H1 (cell line): Measurements from ENCODE around the gene ATG2B. TPM values are rescaled to one million over a fixed set of nuclear protein-coding genes. Genes with fewer than 3 reads are reported as not detected.

Source experiments
- CTCF ChIA-PET: fragments of 300-600 bp; sonication (Branson Sonifier 250); formaldehyde crosslinking; loops from one replicate; lab custom pipeline; 2021; ENCODE audit not compliant: partially characterized antibody; lab: Charles Lee
- POLR2A ChIA-PET: fragments of 300-600 bp; sonication (Branson Sonifier 250); formaldehyde crosslinking; loops from one replicate; lab custom pipeline; 2021; ENCODE audit warnings: inconsistent platforms; ENCODE audit not compliant: partially characterized antibody; lab: Charles Lee
- DNase-seq, 2 experiments: peaks; one replicate each; pipeline versions ENCODE4 v3.0.0 to v3.0.0-alpha.2; 2010 to 2022; ENCODE audit warnings: low spot score in 2 of 2, low read depth in 1 of 2, mixed read lengths in 1 of 2
- FAIRE-seq: peaks from 2 replicates; lab custom pipeline; 2011; peaks lifted over from hg19 to GRCh38; lab: Jason Lieb, UNC
- H2AFZ ChIP-seq: 2 replicates; pipeline ENCODE4 v1.8.1; 2012; ENCODE audit warnings: low read length, inconsistent platforms
- H2AK5ac ChIP-seq: 2 replicates; pipeline ENCODE4 v1.6.1; 2013; ENCODE audit warnings: low read depth, low read length
- H2BK120ac ChIP-seq: replicated peaks from 2 replicates; pipeline ENCODE3; 2013; ENCODE audit warnings: low read depth, low read length, inconsistent platforms
- H2BK12ac ChIP-seq: 2 replicates; pipeline ENCODE4 v1.6.1; 2013; ENCODE audit warnings: low read depth, low read length
- H2BK15ac ChIP-seq: 2 replicates; pipeline ENCODE4 v1.6.1; 2013; ENCODE audit warnings: low read length
- H2BK20ac ChIP-seq: 2 replicates; pipeline ENCODE4 v1.6.1; 2013; ENCODE audit warnings: low read length
- H2BK5ac ChIP-seq: 2 replicates; pipeline ENCODE4 v1.6.1; 2013; ENCODE audit warnings: low read depth, low read length
- H3K14ac ChIP-seq: 2 replicates; pipeline ENCODE4 v1.6.1; 2013; ENCODE audit warnings: inconsistent platforms; ENCODE audit not compliant: insufficient read length
- H3K18ac ChIP-seq: 2 replicates; pipeline ENCODE4 v1.6.1; 2013; ENCODE audit warnings: low read length; ENCODE audit errors: extremely low read depth
- H3K23ac ChIP-seq: 2 replicates; pipeline ENCODE4 v1.6.1; 2013; ENCODE audit warnings: inconsistent platforms; ENCODE audit not compliant: insufficient read length
- H3K23me2 ChIP-seq: 2 replicates; pipeline ENCODE4 v1.6.1; 2013; ENCODE audit warnings: low read depth, low read length
- H3K27ac ChIP-seq: 2 replicates; pipeline ENCODE4 v1.6.1; 2011; ENCODE audit warnings: low read depth, low read length, inconsistent platforms
- H3K27me3 ChIP-seq, 4 experiments: replicated peaks in 1 of 4; 1 replicate in 1 of 4; 2 replicates in 3 of 4; pipeline versions ENCODE4 v1.6.1 to v1.8.1; 2011 to 2013; ENCODE audit warnings: low read length in 3 of 4, mild to moderate bottlenecking in 3 of 4, inconsistent platforms in 2 of 4, mixed read lengths in 2 of 4, moderate library complexity in 1 of 4; ENCODE audit not compliant: control insufficient read depth in 3 of 4, insufficient read depth in 3 of 4; ENCODE audit errors: extremely low read depth in 1 of 4
- H3K36me3 ChIP-seq, 4 experiments: 2 replicates each; pipeline versions ENCODE4 v1.6.1 to v1.8.1; 2011 to 2013; ENCODE audit warnings: mild to moderate bottlenecking in 4 of 4, low read length in 3 of 4, moderate library complexity in 2 of 4, control low read depth in 1 of 4, inconsistent platforms in 1 of 4; ENCODE audit not compliant: insufficient read depth in 4 of 4, control insufficient read depth in 2 of 4
- H3K4ac ChIP-seq: replicated peaks from 2 replicates; pipeline ENCODE3; 2013; ENCODE audit warnings: low read length, low read depth, mixed read lengths, inconsistent platforms; ENCODE audit not compliant: insufficient read length
- H3K4me1 ChIP-seq, 4 experiments: replicated peaks in 1 of 4; 1 replicate in 1 of 4; 2 replicates in 3 of 4; pipeline versions ENCODE4 v1.6.1 to v1.8.1; 2011 to 2013; ENCODE audit warnings: low read length in 3 of 4, inconsistent platforms in 2 of 4, mixed read lengths in 1 of 4; ENCODE audit not compliant: insufficient read depth in 4 of 4, control insufficient read depth in 3 of 4
- H3K4me2 ChIP-seq, 2 experiments: 2 replicates each; pipeline versions ENCODE4 v1.6.1 to v1.8.1; 2011 to 2013; ENCODE audit warnings: low read depth in 2 of 2, low read length in 2 of 2, control low read depth in 1 of 2, inconsistent platforms in 1 of 2, mild to moderate bottlenecking in 1 of 2; ENCODE audit not compliant: insufficient read depth in 1 of 2
- H3K4me3 ChIP-seq, 4 experiments: fragments of 200-600, 300-600 bp in 1 of 4; sonication (generic), shearing (Covaris generic), sonication (Bioruptor Twin) in 1 of 4; 2 replicates each; pipeline versions ENCODE4 v1.5.1 to v1.8.1; 2011 to 2016; ENCODE audit warnings: low read length in 4 of 4, low read depth in 3 of 4, control low read depth in 2 of 4, inconsistent platforms in 2 of 4, mild to moderate bottlenecking in 2 of 4, mixed read lengths in 1 of 4, moderate library complexity in 1 of 4; ENCODE audit not compliant: insufficient read depth in 2 of 4; ENCODE audit errors: extremely low read depth in 1 of 4
- H3K56ac ChIP-seq: replicated peaks from 2 replicates; pipeline ENCODE3; 2013; ENCODE audit warnings: low read depth, mild to moderate bottlenecking, mixed read lengths, low read length, inconsistent platforms; ENCODE audit not compliant: insufficient read length
- H3K79me1 ChIP-seq: 2 replicates; pipeline ENCODE4 v1.6.1; 2013; ENCODE audit warnings: low read depth, low read length, control low read depth
- H3K79me2 ChIP-seq, 2 experiments: 2 replicates each; pipeline versions ENCODE4 v1.6.1 to v1.8.1; 2012 to 2013; ENCODE audit warnings: low read length in 2 of 2, mild to moderate bottlenecking in 2 of 2, inconsistent platforms in 1 of 2; ENCODE audit not compliant: insufficient read depth in 2 of 2, control insufficient read depth in 1 of 2
- H3K9ac ChIP-seq, 4 experiments: replicated peaks in 1 of 4; 1 replicate in 1 of 4; 2 replicates in 3 of 4; pipeline versions ENCODE4 v1.6.1 to v1.8.1; 2011 to 2013; ENCODE audit warnings: low read depth in 3 of 4, low read length in 3 of 4, control low read depth in 2 of 4, mild to moderate bottlenecking in 2 of 4, moderate library complexity in 2 of 4, inconsistent platforms in 1 of 4; ENCODE audit errors: extremely low read depth in 1 of 4
- H3K9me3 ChIP-seq, 2 experiments: 2 replicates each; pipeline versions ENCODE4 v1.6.1 to v1.8.1; 2012 to 2013; ENCODE audit warnings: mild to moderate bottlenecking in 2 of 2, moderate library complexity in 2 of 2, control low read depth in 1 of 2, inconsistent platforms in 1 of 2, low read depth in 1 of 2, low read length in 1 of 2, mixed read lengths in 1 of 2; ENCODE audit not compliant: insufficient read depth in 2 of 2
- H4K20me1 ChIP-seq, 2 experiments: replicated peaks in 1 of 2; 2 replicates each; pipeline versions ENCODE3 to v1.8.1; 2011 to 2013; ENCODE audit warnings: inconsistent platforms in 2 of 2, low read length in 2 of 2, mild to moderate bottlenecking in 1 of 2; ENCODE audit not compliant: insufficient read depth in 2 of 2, control insufficient read depth in 1 of 2
- H4K5ac ChIP-seq: 2 replicates; pipeline ENCODE4 v1.6.1; 2013; ENCODE audit warnings: low read length, low read depth, mixed read lengths, inconsistent platforms; ENCODE audit not compliant: insufficient read length
- H4K8ac ChIP-seq: 2 replicates; pipeline ENCODE4 v1.8.0; 2013; ENCODE audit warnings: mild to moderate bottlenecking, moderate library complexity, low read length, inconsistent platforms; ENCODE audit not compliant: insufficient read depth; ENCODE audit errors: extremely low read depth
- H4K91ac ChIP-seq: replicated peaks from 2 replicates; pipeline ENCODE3; 2013; ENCODE audit warnings: low read length, mixed read lengths, inconsistent platforms; ENCODE audit not compliant: insufficient read length
- ATF3 ChIP-seq: IDR thresholded peaks from 2 replicates; pipeline ENCODE4 v1.6.1; 2011; ENCODE audit warnings: low read depth, mild to moderate bottlenecking, low read length; ENCODE audit not compliant: insufficient read depth
- CBX5 ChIP-seq: fragments of 300-800, 300-1000 bp; sonication (generic); IDR thresholded peaks from 2 replicates; pipeline ENCODE4 v1.7.1; 2016; ENCODE audit warnings: antibody characterized with exemption, low read length, low read depth
- FOSL1 ChIP-seq: IDR thresholded peaks from 2 replicates; pipeline ENCODE4 v1.6.1; 2011; ENCODE audit warnings: mild to moderate bottlenecking, low read depth, low read length, moderate library complexity; ENCODE audit not compliant: insufficient read depth
- NRF1 ChIP-seq: IDR thresholded peaks from 2 replicates; pipeline ENCODE4 v1.6.1; 2011; ENCODE audit warnings: mild to moderate bottlenecking, low read depth, low read length, improper control_type of control experiment
- TCF12 ChIP-seq: IDR thresholded peaks from 2 replicates; pipeline ENCODE4 v1.6.1; 2011; ENCODE audit warnings: low read depth, mild to moderate bottlenecking, low read length
- WGBS, 2 experiments: shearing (Covaris generic) in 1 of 2; methylation state at CpG; one replicate each; pipeline versions ENCODE4 v1.1.6 to v1.1.7; 2013 to 2015; ENCODE audit warnings: low lambda C conversion rate in 2 of 2, mixed read lengths in 2 of 2, inconsistent platforms in 1 of 2, low coverage in 1 of 2, missing lambda C conversion rate in 1 of 2; ENCODE audit not compliant: insufficient replicate concordance in 2 of 2, insufficient coverage in 1 of 2, insufficient read length in 1 of 2; ENCODE audit errors: extremely low coverage in 1 of 2, missing lambda C conversion rate in 1 of 2; 5-methylcytosine and 5-hydroxymethylcytosine counted together
- polyA plus RNA-seq, 7 experiments: library from polyadenylated mRNA; depleted of rRNA in 3 of 7; stranded (reverse) in 5 of 7; unstranded in 2 of 7; fragments of >200 nt in 5 of 7; fragments of 200-250 nt in 2 of 7; gene quantifications; 1 replicate in 5 of 7; 2 replicates in 1 of 7; 4 replicates in 1 of 7; pipeline versions ENCODE4 v1.2.1 to v1.2.3, GENCODE V29; 2011 to 2013; ENCODE audit warnings: missing spikeins in 2 of 7, mixed read lengths in 2 of 7
- total RNA-seq: library from RNA; stranded (reverse); fragmentation: NEBNext Ultra II Directional; extraction: Animal tissue kit (Norgen Biotek cat#: 25700); gene quantifications from 2 replicates; pipeline ENCODE4 v1.2.1, GENCODE V29; 2021

Gene ATG2B
- total and polyA plus RNA-seq, 2 of the 8 experiments (the other 6 are each of a cell fraction or from before 2014, with no cell fraction given): 4.6 to 14.4 TPM

- Histone ChIP-seq H4K20me1 (no peaks in the 10 kb centered on the region), H2BK15ac (no peak overlapping the region), H3K18ac (no peak overlapping the region), H3K4me1 (no peaks in the 10 kb centered on the region), H2BK5ac (no peak overlapping the region), H2BK120ac (no peak overlapping the region), H3K79me2 (no peaks in the 10 kb centered on the region), H4K5ac (no peak overlapping the region), H3K9me3 (no peaks in the 10 kb centered on the region), H3K23me2 (no peaks in the 10 kb centered on the region; the same call in 1 of the 2 replicates), H3K4me2 (no peak overlapping the region), H3K27me3 (peaks cover 0 to 1% (median 0%) of the 10 kb centered on the region in 4 experiments; a peak in 1 of 7 replicates), H3K79me1 (no peaks in the 10 kb centered on the region), H3K56ac (no peak overlapping the region), H2AK5ac (no peak overlapping the region), H3K36me3 (peaks cover 5 to 27% (median 17%) of the 10 kb centered on the region in 4 experiments), H2AFZ (no peak overlapping the region), H2BK20ac (no peak overlapping the region), H2BK12ac (no peak overlapping the region), H4K8ac (no peak overlapping the region), H3K4me3 (no peak overlapping the region), H3K9ac (no peak overlapping the region), H3K27ac (no peak overlapping the region), H3K14ac (no peak overlapping the region), H4K91ac (no peak overlapping the region), H3K23ac (no peak overlapping the region), H3K4ac (no peak overlapping the region)
- ChIA-PET CTCF (no interaction called here), POLR2A (no interaction called here)
- DNase-seq (no peak), FAIRE-seq (no peak)
- WGBS, 2 experiments: 92% methylated on average over 6 of the region's 6 CpGs; no CpG with 5 or more reads in 1 of the 2 experiments
- TF ChIP-seq ATF3 (no peak), NRF1 (no peak), TCF12 (no peak), FOSL1 (no peak), CBX5 (no peak)
Observed at GRCh38 chr14:96310906-96311305, 52.2 kb downstream of the ATG2B start.
